K562 (cell line): ENCODE data around the gene MMP17. TPM values are rescaled to one million over a fixed set of nuclear protein-coding genes. Genes with fewer than 3 reads are reported as not detected.
A peak's percentile ranks its signal among the peaks of the same experiment; 100 is the strongest.

ENCODE experiments used
- ATAC-seq: fragments of 200-7000 bp; cut with Tn5 transposase; 3 replicates; pipeline ENCODE4 v1.9.1; 2020; ENCODE audit warnings: moderate library complexity
- BruUV-seq: library from RNA; stranded (reverse); fragments of 400-500 nt; replicated peaks from 2 replicates; lab custom pipeline; 2021; lab: Mats Ljungman, UMichigan
- CTCF ChIA-PET: fragments of 300-600 bp; formaldehyde crosslinking; extraction: SDS; loops from one replicate; lab custom pipeline; 2021; ENCODE audit warnings: low intra/inter-chr PET ratio; lab: Yijun Ruan, JAX
- POLR2A ChIA-PET: fragments of 300-600, 350-650 bp; sonication (Branson Sonifier 250); formaldehyde crosslinking; extraction: SDS; loops from one replicate; lab custom pipeline; 2021; ENCODE audit warnings: antibody characterized with exemption, inconsistent platforms; lab: Yijun Ruan, JAX
- DNase-seq, 4 experiments: peaks; one replicate each; pipeline versions ENCODE4 v3.0.0 to v3.0.0-alpha.2; 2011 to 2018; ENCODE audit warnings: low spot score in 3 of 4, mixed read lengths in 3 of 4; ENCODE audit errors: extremely low read depth in 1 of 4
- FAIRE-seq: peaks from 2 replicates; lab custom pipeline; 2011; peaks lifted over from hg19 to GRCh38; lab: Jason Lieb, UNC
- H2AFZ ChIP-seq: 2 replicates; pipeline ENCODE4 v1.6.0; 2011; ENCODE audit warnings: low read depth, low read length, control low read depth, inconsistent platforms
- H3K27ac ChIP-seq: fragments of 200-600 bp; 3 replicates; pipeline ENCODE4 v1.8.0; 2011; ENCODE audit warnings: low read depth, mild to moderate bottlenecking, control low read depth, inconsistent platforms, low read length, moderate library complexity, mixed read lengths; ENCODE audit errors: extremely low read depth
- H3K27me3 ChIP-seq, 2 experiments: fragments of 300-600 bp in 1 of 2; 2 replicates in 1 of 2; 3 replicates in 1 of 2; pipeline versions ENCODE4 v1.6.0 to v1.8.0; 2011; ENCODE audit warnings: inconsistent platforms in 2 of 2, low read length in 2 of 2, mild to moderate bottlenecking in 1 of 2, mixed read lengths in 1 of 2, moderate library complexity in 1 of 2; ENCODE audit not compliant: control insufficient read depth in 2 of 2, insufficient read depth in 2 of 2
- H3K36me3 ChIP-seq: fragments of 300-600 bp; 3 replicates; pipeline ENCODE4 v1.8.0; 2011; ENCODE audit warnings: mild to moderate bottlenecking, low read length, inconsistent platforms; ENCODE audit not compliant: control insufficient read depth, insufficient read depth
- H3K4me1 ChIP-seq, 2 experiments: fragments of 200-600 bp in 1 of 2; replicated peaks in 1 of 2; 2 replicates in 1 of 2; 3 replicates in 1 of 2; pipeline versions ENCODE4 v1.5.1 to v1.8.0; 2011; ENCODE audit warnings: inconsistent platforms in 2 of 2, low read length in 2 of 2, mild to moderate bottlenecking in 1 of 2, mixed read lengths in 1 of 2, moderate library complexity in 1 of 2; ENCODE audit not compliant: control insufficient read depth in 2 of 2, insufficient read depth in 2 of 2
- H3K4me2 ChIP-seq: 2 replicates; pipeline ENCODE4 v1.6.1; 2011; ENCODE audit warnings: low read length, control low read depth, inconsistent platforms, mixed read lengths; ENCODE audit not compliant: insufficient read depth
- H3K4me3 ChIP-seq: fragments of 200-600 bp; sonication (generic), shearing (Covaris generic); 2 replicates; pipeline ENCODE4 v1.5.1; 2016; ENCODE audit warnings: control low read depth, inconsistent platforms
- H3K79me2 ChIP-seq: fragments of 200-600 bp; 3 replicates; pipeline ENCODE4 v1.8.0; 2011; ENCODE audit warnings: low read length, inconsistent platforms; ENCODE audit not compliant: control insufficient read depth, insufficient read depth
- H3K9ac ChIP-seq, 2 experiments: 2 replicates each; pipeline versions ENCODE4 v1.6.0 to v1.6.1; 2011; ENCODE audit warnings: low read depth in 2 of 2, low read length in 2 of 2, control low read depth in 1 of 2, inconsistent platforms in 1 of 2, mild to moderate bottlenecking in 1 of 2, mixed read lengths in 1 of 2; ENCODE audit not compliant: insufficient read depth in 1 of 2
- H3K9me1 ChIP-seq: one replicate; pipeline ENCODE4 v1.6.0; 2011; ENCODE audit warnings: inconsistent platforms, mild to moderate bottlenecking, low read length, moderate library complexity; ENCODE audit not compliant: control insufficient read depth, insufficient read depth
- H3K9me3 ChIP-seq: replicated peaks from 2 replicates; pipeline ENCODE4 v1.5.1; 2011; ENCODE audit warnings: low read depth, low read length, inconsistent platforms; ENCODE audit not compliant: control insufficient read depth, insufficient read depth
- H4K20me1 ChIP-seq: replicated peaks from 2 replicates; pipeline ENCODE4 v1.6.1; 2011; ENCODE audit warnings: low read length, inconsistent platforms, mixed read lengths; ENCODE audit not compliant: control insufficient read depth, insufficient read depth
- CHCHD3 ChIP-seq: fragments of 250-450 bp; sonication (Bioruptor Pico); IDR thresholded peaks from 2 replicates; pipeline ENCODE4 v2.1.2; 2022; ENCODE audit warnings: mild to moderate bottlenecking
- CREB1 ChIP-seq, 2 experiments: sonication (generic) in 1 of 2; formaldehyde crosslinking in 1 of 2; IDR thresholded peaks; 2 replicates each; pipeline versions ENCODE4 v1.6.1 to v1.8.0; 2012 to 2022; ENCODE audit warnings: inconsistent platforms in 1 of 2, mild to moderate bottlenecking in 1 of 2, missing genetic modification reagents in 1 of 2, moderate library complexity in 1 of 2
- HCFC1 ChIP-seq: IDR thresholded peaks from 2 replicates; pipeline ENCODE4 v1.6.1; 2012; ENCODE audit warnings: low read depth, low read length, improper control_type of control experiment
- KAT7 ChIP-seq: sonication (generic); formaldehyde crosslinking; IDR thresholded peaks from 2 replicates; pipeline ENCODE4 v1.8.0; 2022; ENCODE audit warnings: missing genetic modification reagents, mild to moderate bottlenecking, borderline replicate concordance
- MYC ChIP-seq, 2 experiments: fragments of 250-450 bp in 1 of 2; sonication (Bioruptor Pico) in 1 of 2; IDR thresholded peaks; 2 replicates each; pipeline versions ENCODE4 v1.5.1 to v1.6.1; 2012 to 2021; ENCODE audit warnings: low read depth in 2 of 2, borderline replicate concordance in 1 of 2, improper control_type of control experiment in 1 of 2, low read length in 1 of 2, mild to moderate bottlenecking in 1 of 2, moderate library complexity in 1 of 2
- RHOXF2B ChIP-seq: fragments of 250-450 bp; sonication (Bioruptor Pico); conservative IDR thresholded peaks from 2 replicates; pipeline ENCODE4 v1.5.1; 2021
- WGBS: fragments of 100-300 bp; shearing (Covaris generic); methylation state at CpG from one replicate; pipeline ENCODE4 v1.1.6; 2016; ENCODE audit warnings: low coverage, mixed read lengths; ENCODE audit not compliant: insufficient coverage; ENCODE audit errors: missing lambda C conversion rate; 5-methylcytosine and 5-hydroxymethylcytosine counted together
- in situ Hi-C: fragments of 300-500 bp; cut with MboI; formaldehyde crosslinking; loops from 4 replicates; pipeline ENCODE4 v1.15.0; 2018; ENCODE audit warnings: inconsistent platforms, mixed read lengths
- intact Hi-C: fragments of 100-400 bp; cut with micrococcal nuclease; formaldehyde crosslinking; loops from 2 replicates; pipeline ENCODE4 v1.14.2; 2022
- polyA plus RNA-seq, 8 experiments: library from polyadenylated mRNA; depleted of rRNA in 4 of 8; stranded (reverse) in 5 of 8; unstranded in 3 of 8; fragments of >200 nt; fragmentation: Nextera tagmentation in 2 of 8; fragmentation: Illumina TruSeq in 1 of 8; extraction: Ambion mirVana in 2 of 8; extraction: Trizol in 1 of 8; gene quantifications; 2 replicates each; pipeline versions ENCODE4 v1.2.1 to v1.2.3, GENCODE V29; 2011 to 2014; ENCODE audit warnings: inconsistent platforms in 1 of 8, missing spikeins in 1 of 8
- total RNA-seq, 7 experiments: library from RNA; depleted of rRNA in 6 of 7; stranded (reverse); fragments of >200 nt in 6 of 7; fragmentation: Illumina TruSeq in 2 of 7; extraction: Trizol in 2 of 7; gene quantifications; 2 replicates each; pipeline versions ENCODE4 v1.2.1 to v1.2.3, GENCODE V29; 2011 to 2021; ENCODE audit warnings: low replicate concordance in 1 of 7
- TF ChIP-seq, protein P1 (sequence below): sonication (generic); formaldehyde crosslinking; IDR thresholded peaks from 2 replicates; pipeline ENCODE4 v1.8.1; 2023; ENCODE audit warnings: mild to moderate bottlenecking, missing genetic modification reagents

Gene MMP17
- total and polyA plus RNA-seq, 9 of the 15 experiments (the other 6 are each of a cell fraction or from before 2014, with no cell fraction given) = 1.1 to 21.2 (median 17.1) TPM; not detected in 2

- no peaks in the 10 kb centered on the region for H3K27me3 ChIP-seq
- ChIA-PET POLR2A (interaction anchor here (0.5 kb wide), 1 partner anchor 226 kb away, joined by 4 read pairs; no protein-coding TSS in a partner anchor), CTCF (no interaction called here)
- H3K4me2 ChIP-seq = no peak overlapping the region
- H3K9me3 ChIP-seq = no peaks in the 10 kb centered on the region
- H3K4me1 ChIP-seq = peaks cover 0 to 40% of the 10 kb centered on the region in 2 experiments; a peak in 2 of 5 replicates
- in situ Hi-C loops = no loop called here
- no peak for TF ChIP-seq KAT7
- TF ChIP-seq, protein P1, sequence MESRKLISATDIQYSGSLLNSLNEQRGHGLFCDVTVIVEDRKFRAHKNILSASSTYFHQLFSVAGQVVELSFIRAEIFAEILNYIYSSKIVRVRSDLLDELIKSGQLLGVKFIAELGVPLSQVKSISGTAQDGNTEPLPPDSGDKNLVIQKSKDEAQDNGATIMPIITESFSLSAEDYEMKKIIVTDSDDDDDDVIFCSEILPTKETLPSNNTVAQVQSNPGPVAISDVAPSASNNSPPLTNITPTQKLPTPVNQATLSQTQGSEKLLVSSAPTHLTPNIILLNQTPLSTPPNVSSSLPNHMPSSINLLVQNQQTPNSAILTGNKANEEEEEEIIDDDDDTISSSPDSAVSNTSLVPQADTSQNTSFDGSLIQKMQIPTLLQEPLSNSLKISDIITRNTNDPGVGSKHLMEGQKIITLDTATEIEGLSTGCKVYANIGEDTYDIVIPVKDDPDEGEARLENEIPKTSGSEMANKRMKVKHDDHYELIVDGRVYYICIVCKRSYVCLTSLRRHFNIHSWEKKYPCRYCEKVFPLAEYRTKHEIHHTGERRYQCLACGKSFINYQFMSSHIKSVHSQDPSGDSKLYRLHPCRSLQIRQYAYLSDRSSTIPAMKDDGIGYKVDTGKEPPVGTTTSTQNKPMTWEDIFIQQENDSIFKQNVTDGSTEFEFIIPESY (CRISPR knock-in tag) = peak; percentile 22; the same call in 1 of the 2 replicates
- FAIRE-seq = no peak
- no peaks in the 10 kb centered on the region for H3K36me3 ChIP-seq
- H3K9me1 ChIP-seq = no peaks in the 10 kb centered on the region
- BruUV-seq = no TSS peak
- 83% methylated on average over 27 of the region's 29 CpGs for WGBS
- H3K27ac ChIP-seq = no peak overlapping the region
- no peak for ATAC-seq
- DNase-seq = no peak
- intact Hi-C loops = no loop called here
- H3K79me2 ChIP-seq = no peaks in the 10 kb centered on the region
- H3K9ac ChIP-seq = no peak overlapping the region
- H3K4me3 ChIP-seq = no peak overlapping the region
- H2AFZ ChIP-seq = no peak overlapping the region
- H4K20me1 ChIP-seq = no peaks in the 10 kb centered on the region
Observed at GRCh38 chr12:131845121-131845520, 16.9 kb downstream of the MMP17 start.

DNA sequence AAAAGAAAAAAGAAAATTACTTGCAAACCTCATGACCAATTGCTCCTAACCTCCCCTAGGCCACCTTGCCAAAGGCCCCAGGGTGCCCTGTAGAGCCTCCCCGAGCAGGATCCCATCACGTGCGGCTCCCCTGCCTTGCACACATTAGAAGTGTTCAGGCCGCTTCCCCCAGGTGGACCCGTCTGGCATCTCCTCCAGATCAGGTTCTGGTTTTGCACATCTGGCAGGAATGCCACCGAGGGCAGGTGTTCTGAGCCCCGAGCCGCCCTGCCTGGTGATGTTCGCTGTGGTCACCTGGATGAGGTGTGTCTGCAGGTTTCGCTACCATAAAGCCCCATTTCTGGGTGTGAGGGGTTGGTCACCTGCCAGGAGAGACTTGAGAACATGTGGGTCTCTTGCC, 19.3 kb downstream of the MMP17 start:
- no peaks in the 10 kb centered on the region for H3K9me3 ChIP-seq
- intact Hi-C loops = no loop called here
- CTCF ChIA-PET = no interaction called here
- TF ChIP-seq CHCHD3 (CRISPR knock-in tag) (no peak), HCFC1 (no peak), RHOXF2B (CRISPR knock-in tag) (no peak), CREB1 (IDR thresholded peaks at IDR 0.05) (no peak), CREB1 (CRISPR knock-in tag; IDR thresholded peaks at IDR 0.05) (no peak), MYC (IDR thresholded peaks at IDR 0.05; ENCODE audit: low read depth, low read length) (no peak), MYC (CRISPR knock-in tag; IDR thresholded peaks at IDR 0.05; ENCODE audit: borderline replicate concordance, low read depth) (no peak)
- TF ChIP-seq, protein P1 (CRISPR knock-in tag) = 0 out of 2 replicates have a peak, but pooled peaks have one; percentile 32
- WGBS = 74% methylated on average over 8 of the region's 10 CpGs
- H3K27ac ChIP-seq = no peak overlapping the region
- no peaks in the 10 kb centered on the region for H4K20me1 ChIP-seq
- FAIRE-seq (no peak), DNase-seq (no peak), ATAC-seq (no peak)
- no peak overlapping the region for H2AFZ ChIP-seq
- no peaks in the 10 kb centered on the region for H3K27me3 ChIP-seq
- H3K79me2 ChIP-seq = no peaks in the 10 kb centered on the region
- in situ Hi-C loops = no loop called here
- no peak overlapping the region for H3K4me3 ChIP-seq
- no peak overlapping the region for H3K9ac ChIP-seq
- H3K9me1 ChIP-seq = no peaks in the 10 kb centered on the region
- POLR2A ChIA-PET = no interaction called here
- H3K4me2 ChIP-seq = no peak overlapping the region
- no TSS peak for BruUV-seq
- H3K36me3 ChIP-seq = no peaks in the 10 kb centered on the region
- H3K4me1 ChIP-seq = peaks cover 0 to 49% of the 10 kb centered on the region in 2 experiments; a peak in 2 of 5 replicates
